Keratinocyte (primary cell): Measurements from ENCODE around the gene PCDHGB5.

Experiments used
- CTCF ChIP-seq, 3 experiments: IDR thresholded peaks in 1 of 3; conservative IDR thresholded peaks in 1 of 3; optimal IDR thresholded peaks in 1 of 3; 2 replicates in 2 of 3; 3 replicates in 1 of 3; pipeline versions ENCODE3 to v1.5.1; 2011; ENCODE audit warnings: low read length in 3 of 3, mild to moderate bottlenecking in 3 of 3, moderate library complexity in 2 of 3, control low read depth in 1 of 3, inconsistent platforms in 1 of 3; ENCODE audit not compliant: insufficient read depth in 2 of 3; ENCODE audit errors: extremely low read depth in 1 of 3
- EZH2 ChIP-seq: IDR thresholded peaks from one replicate; pipeline ENCODE4 v1.6.1; 2012; ENCODE audit warnings: inconsistent platforms, mild to moderate bottlenecking, low read length, moderate library complexity

DNA sequence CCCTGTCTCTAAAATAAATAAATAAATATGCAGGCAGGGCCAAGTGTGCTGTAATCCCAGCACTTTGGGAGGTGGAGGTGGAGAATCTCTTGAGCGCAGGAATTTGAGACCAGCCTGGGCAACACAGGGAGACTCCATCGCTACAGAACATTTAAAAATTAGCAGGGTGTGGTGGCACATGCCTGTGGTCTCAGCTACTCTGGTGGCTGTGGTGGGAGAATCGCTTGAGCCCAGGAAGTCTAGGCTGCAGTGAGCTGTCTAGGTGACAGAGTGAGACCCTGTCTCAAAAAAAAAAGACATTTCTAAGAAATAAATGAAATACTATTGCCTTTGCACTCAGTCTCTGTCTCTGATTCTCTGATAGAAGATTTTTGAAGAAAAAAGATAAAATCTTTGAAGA, 13.8 kb downstream of the PCDHGB5 start:
- TF ChIP-seq CTCF (optimal IDR thresholded peaks at IDR 0.05 in 1 of 3, IDR thresholded peaks at IDR 0.05 in 1 of 3, conservative IDR thresholded peaks at IDR 0.05 in 1 of 3; ENCODE audit: extremely low read depth in 1 of 3, insufficient read depth in 2 of 3, low read length in 3 of 3) (no peak), EZH2 (no peak)
